Measurements from ENCODE around the gene ME3.

- TF ChIP-seq CTCF (conservative IDR thresholded peaks at IDR 0.05 in 1 of 2, IDR thresholded peaks at IDR 0.05 in 1 of 2; ENCODE audit: low read depth in 1 of 2, low read length in 2 of 2) (no peak), EZH2 (IDR thresholded peaks at IDR 0.05; ENCODE audit: low read length, missing control alignments) (no peak)
Measured at GRCh38 chr11:86673055-86673843, 833 bp upstream of the ME3 start.

All from fibroblast of lung (primary cell).